T-helper 22 cell (primary cell): Measurements from ENCODE around the gene TAF13.
A peak's percentile ranks its signal among the peaks of the same experiment; 100 is the strongest.
"Not testable (repeated sequence)": the region's sequence is repeated elsewhere in the genome, so short reads cannot be mapped to it uniquely, and the experiment has no call there.

Experiments used
- DNase-seq: peaks from one replicate; pipeline ENCODE4 v3.0.0-alpha.2; 2020; ENCODE audit warnings: low read depth

TAF13 gene

DNA sequence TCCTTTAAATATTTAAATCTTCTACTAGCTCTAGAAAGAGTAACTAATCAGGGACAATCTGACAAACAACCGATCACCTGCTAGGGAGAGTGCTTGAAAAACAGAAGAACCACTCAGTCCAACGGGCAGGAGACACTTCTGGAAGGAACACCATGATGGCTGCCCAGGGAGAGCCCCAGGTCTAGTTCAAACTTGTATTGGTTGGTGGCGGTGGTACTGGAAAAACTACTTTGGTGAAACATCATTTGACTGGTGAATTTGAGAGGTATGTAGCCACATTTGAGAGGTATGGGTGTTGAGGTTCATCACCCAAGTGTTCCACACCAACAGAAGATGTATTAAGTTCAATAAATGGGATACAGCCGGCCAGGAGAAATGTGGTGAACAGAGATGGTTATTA is 29.1 kb downstream of the TAF13 start:
- DNase-seq = no peak

DNA sequence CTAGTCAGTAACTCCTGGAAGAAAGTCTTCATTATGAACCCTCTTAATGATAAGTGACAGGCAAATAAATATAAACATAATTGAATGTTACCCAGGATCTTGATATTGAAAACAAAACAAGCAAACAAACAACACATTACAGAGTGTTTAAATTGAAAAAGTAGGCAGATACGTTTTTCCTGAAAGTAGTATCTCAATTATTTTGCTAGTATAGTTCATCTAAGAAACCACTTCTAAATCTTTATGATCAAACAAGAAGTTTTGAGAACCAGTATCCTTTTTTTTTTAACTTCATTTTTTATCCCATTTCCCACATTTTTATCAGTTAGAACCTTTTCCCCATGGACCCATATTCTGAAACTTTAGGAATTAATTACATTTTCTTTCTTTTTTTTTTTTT is 30.2 kb downstream of the TAF13 start:
- no peak for DNase-seq

- peak; percentile 94 for DNase-seq
Measured at GRCh38 chr1:109041621-109042468, 34.0 kb downstream of the TAF13 start, which contains the start of gene WDR47. Gene WDR47, minus strand, starts transcription at chr1:109042102. Its CDS starts 18,590 bp downstream, at chr1:109023512.

GRCh38 chr1:109040989-109041620 is 34.7 kb downstream of the TAF13 start:
- DNase-seq = no peak

DNA sequence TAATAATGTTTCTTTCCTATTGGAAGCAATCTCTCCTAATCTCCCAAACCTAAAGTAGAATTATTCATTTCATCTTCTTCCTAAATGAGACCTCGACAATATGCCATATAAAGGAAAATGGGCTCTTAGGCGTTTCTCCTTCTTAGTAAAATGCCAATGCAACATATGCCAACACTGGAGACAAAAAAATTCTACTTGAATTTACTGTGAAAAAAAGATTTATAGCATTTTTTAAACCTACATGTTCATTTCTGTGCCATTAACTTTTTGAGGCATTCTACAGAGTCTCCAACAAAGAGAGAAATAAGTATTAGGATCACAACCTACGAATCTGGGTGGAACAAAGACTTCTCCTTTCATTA is 35.2 kb downstream of the TAF13 start:
- no peak for DNase-seq

DNA sequence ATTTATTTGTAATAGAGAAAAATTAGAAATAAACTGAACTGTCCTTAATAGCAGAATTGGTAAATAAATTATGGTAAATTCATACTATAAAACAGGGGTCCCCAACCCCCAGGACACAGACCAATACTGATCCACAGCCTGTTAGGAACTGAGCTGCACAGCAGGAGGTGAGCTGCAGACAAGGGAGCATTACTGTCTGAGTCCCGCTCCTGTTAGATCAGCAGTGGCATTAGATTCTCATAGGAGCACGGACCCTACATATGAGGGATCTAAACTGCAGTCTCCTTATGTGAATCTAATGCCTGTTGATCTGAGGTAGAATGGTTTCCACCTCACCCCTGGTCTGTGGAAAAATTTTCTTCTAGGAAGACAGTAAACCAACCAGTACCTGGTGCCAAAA is 41.4 kb downstream of the TAF13 start:
- no peak for DNase-seq

DNA sequence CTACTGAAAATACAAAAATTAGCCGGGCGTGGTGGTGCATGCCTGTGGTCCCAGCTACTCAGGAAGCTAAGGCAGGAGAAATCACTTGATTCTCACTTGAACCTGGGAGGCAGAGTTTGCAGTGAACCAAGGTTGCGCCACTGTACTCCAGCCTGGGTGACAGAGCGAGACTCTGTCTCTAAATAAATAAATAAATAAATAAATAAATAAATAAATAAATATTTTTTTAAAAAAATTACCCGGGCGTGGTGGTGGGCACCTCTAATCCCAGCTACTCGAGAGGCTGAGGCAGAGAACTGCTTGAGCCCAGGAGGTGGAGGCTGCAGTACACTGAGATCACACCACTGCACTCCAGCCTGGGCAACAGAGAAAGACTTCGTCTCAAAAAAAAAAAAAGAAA is 46.3 kb downstream of the TAF13 start:
- not testable (repeated sequence) for DNase-seq

GRCh38 chr1:109027841-109028240 is 48.0 kb downstream of the TAF13 start:
- DNase-seq = no peak

GRCh38 chr1:109025694-109026093 is 50.1 kb downstream of the TAF13 start:
- DNase-seq = no peak

GRCh38 chr1:109024646-109025045 is 51.2 kb downstream of the TAF13 start:
- DNase-seq = no peak

DNA sequence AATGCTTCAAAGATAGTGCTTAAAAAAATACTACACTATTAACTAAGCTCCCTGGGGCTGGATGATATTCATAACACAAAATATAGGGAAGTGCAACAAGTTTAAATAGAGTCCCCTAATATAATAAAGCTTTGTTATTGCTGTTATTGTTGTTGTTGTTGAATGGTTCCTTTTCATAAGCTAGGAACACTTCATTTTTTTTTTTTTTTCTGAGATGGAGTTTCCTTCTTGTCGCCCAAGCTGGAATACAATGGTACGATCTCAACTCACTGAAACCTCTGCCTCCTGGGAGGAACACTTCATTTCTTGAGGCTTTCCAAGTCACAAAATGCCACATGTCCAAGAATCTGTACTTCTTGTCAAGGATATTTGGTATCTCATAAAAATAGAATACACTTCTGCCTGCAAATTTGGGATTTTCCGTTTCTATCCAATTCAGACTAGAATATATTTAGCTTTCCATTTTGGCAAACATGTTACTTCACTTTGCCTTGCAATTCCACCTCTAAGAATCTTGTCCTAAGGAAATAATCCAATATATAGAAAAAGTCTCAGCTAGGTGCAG is 55.0 kb downstream of the TAF13 start:
- no peak for DNase-seq

GRCh38 chr1:109017719-109018118 is 58.1 kb downstream of the TAF13 start:
- not testable (repeated sequence) for DNase-seq

- DNase-seq = no peak
Measured at GRCh38 chr1:109017134-109017533, 58.7 kb downstream of the TAF13 start.
